K562 (cell line): ENCODE measurements around the gene ATIC. TPM values are rescaled to one million over a fixed set of nuclear protein-coding genes. Genes with fewer than 3 reads are reported as not detected.

Experiments used
- BRD4 ChIP-seq: fragments of 200-600 bp; sonication (generic); IDR thresholded peaks from 2 replicates; pipeline ENCODE4 v1.6.1; 2017; ENCODE audit warnings: inconsistent platforms
- DPF2 ChIP-seq: fragments of 450-650 bp; IDR thresholded peaks from 2 replicates; pipeline ENCODE4 v1.6.1; 2016
- FUS ChIP-seq: fragments of 200-400 bp; formaldehyde crosslinking; optimal IDR thresholded peaks from 2 replicates; pipeline ENCODE3; 2017; ENCODE audit warnings: low read depth, low read length
- HCFC1 ChIP-seq: IDR thresholded peaks from 2 replicates; pipeline ENCODE4 v1.6.1; 2012; ENCODE audit warnings: low read depth, low read length, improper control_type of control experiment
- HMGN3 ChIP-seq: IDR thresholded peaks from 2 replicates; pipeline ENCODE4 v1.6.1; 2011; ENCODE audit warnings: borderline replicate concordance, low read depth, mild to moderate bottlenecking, mixed read lengths, low read length; ENCODE audit not compliant: insufficient read length; ENCODE audit errors: extremely low read depth
- L3MBTL2 ChIP-seq: fragments of 450-650 bp; IDR thresholded peaks from 2 replicates; pipeline ENCODE4 v1.6.1; 2016; ENCODE audit warnings: mild to moderate bottlenecking, moderate library complexity
- TFAM ChIP-seq: fragments of 250-450 bp; sonication (Bioruptor Pico); conservative IDR thresholded peaks from 2 replicates; pipeline ENCODE4 v1.5.0; 2021; ENCODE audit warnings: mild to moderate bottlenecking, moderate library complexity
- ZNF217 ChIP-seq: sonication (generic); formaldehyde crosslinking; IDR thresholded peaks from 2 replicates; pipeline ENCODE4 v1.8.0; 2022; ENCODE audit warnings: mild to moderate bottlenecking, missing genetic modification reagents
- polyA plus RNA-seq, 8 experiments: library from polyadenylated mRNA; depleted of rRNA in 4 of 8; stranded (reverse) in 5 of 8; unstranded in 3 of 8; fragments of >200 nt; fragmentation: Nextera tagmentation in 2 of 8; fragmentation: Illumina TruSeq in 1 of 8; extraction: Ambion mirVana in 2 of 8; extraction: Trizol in 1 of 8; gene quantifications; 2 replicates each; pipeline versions ENCODE4 v1.2.1 to v1.2.3, GENCODE V29; 2011 to 2014; ENCODE audit warnings: inconsistent platforms in 1 of 8, missing spikeins in 1 of 8
- total RNA-seq, 7 experiments: library from RNA; depleted of rRNA in 6 of 7; stranded (reverse); fragments of >200 nt in 6 of 7; fragmentation: Illumina TruSeq in 2 of 7; extraction: Trizol in 2 of 7; gene quantifications; 2 replicates each; pipeline versions ENCODE4 v1.2.1 to v1.2.3, GENCODE V29; 2011 to 2021; ENCODE audit warnings: low replicate concordance in 1 of 7
- TF ChIP-seq, protein P1 (sequence below), 2 experiments: fragments of 450-650 bp; IDR thresholded peaks; 2 replicates each; pipeline ENCODE4 v1.6.1; 2016; ENCODE audit warnings: mild to moderate bottlenecking in 2 of 2, borderline replicate concordance in 1 of 2, low read depth in 1 of 2, moderate library complexity in 1 of 2
- TF ChIP-seq, protein P2 (sequence below): sonication (generic); formaldehyde crosslinking; IDR thresholded peaks from 2 replicates; pipeline ENCODE4 v1.5.0; 2020; ENCODE audit warnings: missing genetic modification reagents
- TF ChIP-seq, protein P3 (sequence below): fragments of 450-650 bp; IDR thresholded peaks from 2 replicates; pipeline ENCODE4 v1.6.1; 2016; ENCODE audit warnings: low read depth

The ATIC gene
- total and polyA plus RNA-seq, 9 of the 15 experiments (the other 6 are each of a cell fraction or from before 2014, with no cell fraction given): 45.6 to 480 (median 212) TPM

DNA sequence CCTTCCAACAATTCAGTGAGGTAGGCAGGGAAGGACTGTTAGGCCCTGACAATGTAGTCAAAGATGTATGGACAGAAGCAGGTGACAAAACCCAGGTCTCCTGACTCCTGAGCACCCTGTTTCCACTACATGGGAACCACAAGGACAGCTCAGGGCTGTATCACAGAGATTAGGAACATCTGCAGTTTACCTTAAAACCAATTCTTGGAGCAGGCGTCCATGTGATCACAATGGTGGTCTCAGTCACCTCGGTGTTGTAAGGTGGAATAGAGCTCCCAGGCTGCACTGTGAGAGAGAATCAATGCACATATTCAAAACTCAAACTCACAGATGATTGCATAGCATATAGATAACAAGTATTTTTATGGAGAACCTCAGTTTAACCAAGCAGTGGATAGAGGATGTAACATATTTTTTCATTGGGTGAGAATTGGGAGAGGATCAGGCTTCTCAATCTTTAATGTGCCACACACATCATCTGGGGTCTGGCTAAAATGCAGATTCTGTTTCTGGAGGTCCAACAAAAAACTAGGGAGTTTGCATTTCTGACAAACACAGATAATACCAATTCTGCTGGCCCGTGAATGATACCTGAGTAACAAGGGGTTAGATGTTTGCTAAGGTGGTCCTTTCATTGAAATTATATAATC lies 87.3 kb downstream of the ATIC start (continued):
- TF ChIP-seq, protein P1, sequence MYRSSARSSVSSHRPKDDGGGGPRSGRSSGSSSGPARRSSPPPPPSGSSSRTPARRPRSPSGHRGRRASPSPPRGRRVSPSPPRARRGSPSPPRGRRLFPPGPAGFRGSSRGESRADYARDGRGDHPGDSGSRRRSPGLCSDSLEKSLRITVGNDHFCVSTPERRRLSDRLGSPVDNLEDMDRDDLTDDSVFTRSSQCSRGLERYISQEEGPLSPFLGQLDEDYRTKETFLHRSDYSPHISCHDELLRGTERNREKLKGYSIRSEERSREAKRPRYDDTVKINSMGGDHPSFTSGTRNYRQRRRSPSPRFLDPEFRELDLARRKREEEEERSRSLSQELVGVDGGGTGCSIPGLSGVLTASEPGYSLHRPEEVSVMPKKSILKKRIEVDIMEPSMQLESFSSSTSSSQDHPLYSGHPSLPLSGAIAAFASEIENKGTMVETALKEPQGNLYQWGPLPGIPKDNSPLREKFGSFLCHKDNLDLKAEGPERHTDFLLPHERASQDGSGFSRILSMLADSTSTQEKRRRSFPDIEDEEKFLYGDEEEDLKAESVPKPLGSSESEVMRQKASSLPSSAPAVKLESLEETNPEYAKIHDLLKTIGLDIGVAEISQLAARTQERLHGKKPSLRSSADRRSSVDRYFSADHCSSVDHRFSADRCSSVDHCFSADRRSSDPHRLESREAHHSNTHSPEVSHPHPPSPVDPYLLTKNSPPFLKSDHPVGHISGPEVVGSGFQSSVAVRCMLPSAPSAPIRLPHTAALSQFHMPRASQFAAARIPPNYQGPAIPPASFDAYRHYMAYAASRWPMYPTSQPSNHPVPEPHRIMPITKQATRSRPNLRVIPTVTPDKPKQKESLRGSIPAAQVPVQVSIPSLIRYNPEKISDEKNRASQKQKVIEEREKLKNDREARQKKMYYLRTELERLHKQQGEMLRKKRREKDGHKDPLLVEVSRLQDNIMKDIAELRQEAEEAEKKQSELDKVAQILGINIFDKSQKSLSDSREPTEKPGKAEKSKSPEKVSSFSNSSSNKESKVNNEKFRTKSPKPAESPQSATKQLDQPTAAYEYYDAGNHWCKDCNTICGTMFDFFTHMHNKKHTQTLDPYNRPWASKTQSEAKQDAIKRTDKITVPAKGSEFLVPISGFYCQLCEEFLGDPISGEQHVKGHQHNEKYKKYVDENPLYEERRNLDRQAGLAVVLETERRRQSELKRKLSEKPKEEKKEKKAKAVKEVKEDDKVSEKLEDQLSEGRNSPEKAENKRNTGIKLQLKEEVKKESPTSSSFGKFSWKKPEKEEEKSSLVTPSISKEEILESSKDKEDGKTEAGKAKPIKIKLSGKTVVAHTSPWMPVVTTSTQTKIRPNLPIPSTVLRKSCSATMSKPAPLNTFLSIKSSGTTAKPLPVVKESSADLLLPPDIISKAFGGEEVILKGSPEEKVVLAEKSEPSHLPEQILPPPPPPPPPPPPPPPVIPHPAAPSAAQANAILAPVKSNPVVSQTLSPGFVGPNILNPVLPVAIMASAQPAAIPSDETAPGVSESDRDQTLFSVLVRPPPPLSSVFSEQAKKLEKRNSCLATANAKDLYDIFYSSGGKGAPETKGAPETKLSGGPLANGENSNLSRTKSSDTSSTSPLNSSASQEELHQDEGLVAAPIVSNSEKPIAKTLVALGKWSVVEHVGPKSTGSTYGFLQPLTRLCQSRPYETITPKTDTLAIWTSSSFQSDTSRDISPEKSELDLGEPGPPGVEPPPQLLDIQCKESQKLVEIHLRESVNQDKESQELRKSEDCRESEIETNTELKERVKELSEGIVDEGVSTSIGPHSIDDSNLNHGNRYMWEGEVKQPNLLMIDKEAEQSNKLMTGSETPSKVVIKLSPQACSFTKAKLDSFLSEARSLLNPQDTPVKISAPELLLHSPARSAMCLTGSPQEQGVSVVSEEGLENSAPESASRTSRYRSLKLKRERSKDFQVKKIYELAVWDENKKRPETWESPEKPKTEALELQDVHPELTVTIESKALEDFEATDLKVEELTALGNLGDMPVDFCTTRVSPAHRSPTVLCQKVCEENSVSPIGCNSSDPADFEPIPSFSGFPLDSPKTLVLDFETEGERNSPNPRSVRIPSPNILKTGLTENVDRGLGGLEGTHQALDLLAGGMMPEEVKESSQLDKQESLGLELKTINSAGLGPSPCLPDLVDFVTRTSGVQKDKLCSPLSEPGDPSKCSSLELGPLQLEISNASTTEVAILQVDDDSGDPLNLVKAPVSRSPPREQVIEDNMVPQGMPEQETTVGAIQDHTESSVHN (IDR thresholded peaks at IDR 0.05; ENCODE audit: borderline replicate concordance in 1 of 2, low read depth in 1 of 2): no peak
- TF ChIP-seq HCFC1: no peak
- TF ChIP-seq, protein P2, sequence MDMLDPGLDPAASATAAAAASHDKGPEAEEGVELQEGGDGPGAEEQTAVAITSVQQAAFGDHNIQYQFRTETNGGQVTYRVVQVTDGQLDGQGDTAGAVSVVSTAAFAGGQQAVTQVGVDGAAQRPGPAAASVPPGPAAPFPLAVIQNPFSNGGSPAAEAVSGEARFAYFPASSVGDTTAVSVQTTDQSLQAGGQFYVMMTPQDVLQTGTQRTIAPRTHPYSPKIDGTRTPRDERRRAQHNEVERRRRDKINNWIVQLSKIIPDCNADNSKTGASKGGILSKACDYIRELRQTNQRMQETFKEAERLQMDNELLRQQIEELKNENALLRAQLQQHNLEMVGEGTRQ (CRISPR knock-in tag): no peak
- TF ChIP-seq BRD4: no peak
- no peak for TF ChIP-seq L3MBTL2
- no peak for TF ChIP-seq ZNF217 (CRISPR knock-in tag)
- TF ChIP-seq, protein P3, sequence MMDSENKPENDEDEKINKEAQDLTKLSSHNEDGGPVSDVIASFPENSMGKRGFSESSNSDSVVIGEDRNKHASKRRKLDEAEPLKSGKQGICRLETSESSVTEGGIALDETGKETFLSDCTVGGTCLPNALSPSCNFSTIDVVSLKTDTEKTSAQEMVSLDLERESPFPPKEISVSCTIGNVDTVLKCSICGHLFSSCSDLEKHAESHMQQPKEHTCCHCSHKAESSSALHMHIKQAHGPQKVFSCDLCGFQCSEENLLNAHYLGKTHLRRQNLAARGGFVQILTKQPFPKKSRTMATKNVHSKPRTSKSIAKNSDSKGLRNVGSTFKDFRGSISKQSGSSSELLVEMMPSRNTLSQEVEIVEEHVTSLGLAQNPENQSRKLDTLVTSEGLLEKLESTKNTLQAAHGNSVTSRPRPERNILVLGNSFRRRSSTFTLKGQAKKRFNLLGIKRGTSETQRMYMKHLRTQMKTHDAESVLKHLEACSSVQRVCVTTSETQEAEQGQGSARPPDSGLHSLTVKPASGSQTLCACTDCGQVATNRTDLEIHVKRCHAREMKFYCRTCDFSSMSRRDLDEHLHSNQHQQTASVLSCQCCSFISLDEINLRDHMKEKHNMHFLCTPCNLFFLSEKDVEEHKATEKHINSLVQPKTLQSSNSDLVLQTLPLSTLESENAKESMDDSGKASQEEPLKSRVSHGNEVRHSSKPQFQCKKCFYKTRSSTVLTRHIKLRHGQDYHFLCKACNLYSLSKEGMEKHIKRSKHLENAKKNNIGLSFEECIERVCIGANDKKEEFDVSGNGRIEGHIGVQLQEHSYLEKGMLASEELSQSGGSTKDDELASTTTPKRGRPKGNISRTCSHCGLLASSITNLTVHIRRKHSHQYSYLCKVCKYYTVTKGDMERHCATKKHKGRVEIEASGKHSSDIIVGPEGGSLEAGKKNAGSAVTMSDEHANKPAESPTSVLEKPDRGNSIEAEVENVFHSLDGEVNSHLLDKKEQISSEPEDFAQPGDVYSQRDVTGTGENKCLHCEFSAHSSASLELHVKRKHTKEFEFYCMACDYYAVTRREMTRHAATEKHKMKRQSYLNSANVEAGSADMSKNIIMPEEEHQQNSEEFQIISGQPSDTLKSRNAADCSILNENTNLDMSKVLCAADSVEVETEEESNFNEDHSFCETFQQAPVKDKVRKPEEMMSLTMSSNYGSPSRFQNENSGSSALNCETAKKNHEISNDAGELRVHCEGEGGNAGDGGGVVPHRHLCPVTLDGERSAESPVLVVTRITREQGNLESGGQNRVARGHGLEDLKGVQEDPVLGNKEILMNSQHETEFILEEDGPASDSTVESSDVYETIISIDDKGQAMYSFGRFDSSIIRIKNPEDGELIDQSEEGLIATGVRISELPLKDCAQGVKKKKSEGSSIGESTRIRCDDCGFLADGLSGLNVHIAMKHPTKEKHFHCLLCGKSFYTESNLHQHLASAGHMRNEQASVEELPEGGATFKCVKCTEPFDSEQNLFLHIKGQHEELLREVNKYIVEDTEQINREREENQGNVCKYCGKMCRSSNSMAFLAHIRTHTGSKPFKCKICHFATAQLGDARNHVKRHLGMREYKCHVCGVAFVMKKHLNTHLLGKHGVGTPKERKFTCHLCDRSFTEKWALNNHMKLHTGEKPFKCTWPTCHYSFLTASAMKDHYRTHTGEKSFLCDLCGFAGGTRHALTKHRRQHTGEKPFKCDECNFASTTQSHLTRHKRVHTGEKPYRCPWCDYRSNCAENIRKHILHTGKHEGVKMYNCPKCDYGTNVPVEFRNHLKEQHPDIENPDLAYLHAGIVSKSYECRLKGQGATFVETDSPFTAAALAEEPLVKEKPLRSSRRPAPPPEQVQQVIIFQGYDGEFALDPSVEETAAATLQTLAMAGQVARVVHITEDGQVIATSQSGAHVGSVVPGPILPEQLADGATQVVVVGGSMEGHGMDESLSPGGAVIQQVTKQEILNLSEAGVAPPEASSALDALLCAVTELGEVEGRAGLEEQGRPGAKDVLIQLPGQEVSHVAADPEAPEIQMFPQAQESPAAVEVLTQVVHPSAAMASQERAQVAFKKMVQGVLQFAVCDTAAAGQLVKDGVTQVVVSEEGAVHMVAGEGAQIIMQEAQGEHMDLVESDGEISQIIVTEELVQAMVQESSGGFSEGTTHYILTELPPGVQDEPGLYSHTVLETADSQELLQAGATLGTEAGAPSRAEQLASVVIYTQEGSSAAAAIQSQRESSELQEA: no peak
- TF ChIP-seq FUS: no peak
- TF ChIP-seq HMGN3: no peak
- TF ChIP-seq DPF2: no peak
- no peak for TF ChIP-seq TFAM
